ENCODE measurements around the gene SEC23IP.
A peak's percentile ranks its signal among the peaks of the same experiment; 100 is the strongest.
"Not testable (repeated sequence)": the region's sequence is repeated elsewhere in the genome, so short reads cannot be mapped to it uniquely, and the experiment has no call there.

SEC23IP gene

GRCh38 chr10:119883901-119884611 is 8.5 kb upstream of the SEC23IP start:
- not testable (repeated sequence) for DNase-seq (ENCODE audit: low spot score)

DNA sequence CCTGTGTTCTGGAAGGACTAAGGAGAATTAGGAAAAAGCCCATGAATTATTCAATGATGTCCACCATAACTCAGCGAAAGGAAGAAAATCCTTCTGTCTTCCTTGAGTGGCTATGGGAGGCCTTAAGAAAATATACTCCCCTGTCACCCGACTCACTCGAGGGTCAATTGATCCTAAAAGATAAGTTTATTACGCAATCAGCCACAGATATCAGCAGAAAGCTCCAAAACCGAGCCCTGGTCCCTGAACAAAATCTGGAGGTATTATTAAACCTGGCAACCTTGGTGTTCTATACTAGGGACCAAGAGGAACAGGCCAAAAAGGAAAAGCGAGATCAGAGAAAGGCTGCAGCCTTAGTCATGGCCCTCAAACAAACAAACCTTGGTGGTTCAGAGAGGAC is 6.5 kb upstream of the SEC23IP start:
- not testable (repeated sequence) for DNase-seq (ENCODE audit: low spot score)

- not testable (repeated sequence) for DNase-seq (ENCODE audit: low spot score)
These were observed 3.8 kb upstream of the SEC23IP start for GRCh38 chr10:119888715-119889114.

GRCh38 chr10:119889201-119889600 is 3.3 kb upstream of the SEC23IP start:
- DNase-seq (ENCODE audit: low spot score), result not testable (repeated sequence)

GRCh38 chr10:119890307-119890706 is 2.2 kb upstream of the SEC23IP start:
- not testable (repeated sequence) for DNase-seq (ENCODE audit: low spot score)

DNA sequence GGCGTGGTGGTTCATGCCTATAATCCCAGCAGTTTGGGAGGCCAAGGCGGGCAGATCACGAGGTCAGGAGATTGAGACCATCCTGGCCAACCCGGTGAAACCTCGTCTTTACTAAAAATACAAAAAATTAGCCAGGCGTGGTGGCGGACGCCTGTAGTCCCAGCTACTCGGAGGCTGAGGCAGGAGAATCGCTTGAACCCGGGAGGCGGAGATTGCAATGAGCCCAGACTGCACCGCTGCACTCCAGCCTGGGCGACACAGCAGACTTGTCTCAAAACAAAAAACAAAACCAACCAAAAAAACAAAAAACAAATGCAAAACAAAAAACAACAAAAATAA is 712 bp upstream of the SEC23IP start:
- not testable (repeated sequence) for DNase-seq (ENCODE audit: low spot score)

DNA sequence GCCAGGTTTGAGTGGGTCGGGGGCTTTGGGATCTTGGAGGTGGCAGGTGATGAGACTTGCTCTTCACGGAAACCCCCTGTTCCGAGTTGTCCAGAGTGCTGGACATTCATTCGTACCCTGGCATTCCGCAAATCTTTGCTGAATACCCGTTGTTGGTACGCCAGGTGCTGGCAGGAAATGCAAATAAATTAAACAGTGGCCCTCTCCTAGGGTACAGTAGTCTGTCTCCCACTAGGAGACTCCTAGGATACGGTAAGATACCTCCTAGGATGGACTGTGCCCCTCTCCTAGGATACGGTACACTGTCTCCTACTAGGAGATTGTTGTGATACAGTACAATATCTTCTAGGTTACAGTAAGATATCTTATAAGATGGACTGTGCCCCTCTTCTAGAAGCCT is 544 bp downstream of the SEC23IP start:
- DNase-seq (ENCODE audit: low spot score), result no peak

DNA sequence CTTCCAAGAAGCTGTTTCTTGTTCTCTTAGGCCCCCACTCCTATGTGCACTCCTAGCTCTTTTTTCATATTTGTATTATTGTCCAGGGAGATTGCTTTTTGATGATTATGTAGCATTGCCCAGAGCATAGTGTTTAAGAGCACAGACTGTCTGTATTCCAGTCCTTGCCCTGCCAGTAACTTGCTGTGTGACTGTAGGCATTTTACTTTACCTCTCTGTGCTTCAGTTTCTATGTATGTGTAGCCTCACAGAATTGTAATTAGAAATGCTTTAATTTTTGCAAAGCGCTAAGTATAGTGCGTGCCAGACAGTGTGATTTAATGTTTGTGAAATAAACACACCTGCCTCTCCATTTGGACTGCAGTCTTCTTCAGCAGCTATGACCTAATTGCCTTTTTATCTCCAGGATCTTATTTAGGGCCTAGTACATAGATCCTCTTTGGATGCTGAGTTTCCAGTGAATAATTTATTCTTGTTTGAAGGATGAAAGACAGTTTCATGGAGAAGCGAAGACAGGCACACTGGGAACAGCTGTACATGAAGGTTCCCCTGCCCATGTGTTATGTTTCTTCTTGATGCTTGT is 1.4 kb downstream of the SEC23IP start:
- no peak for DNase-seq (ENCODE audit: low spot score)

DNA sequence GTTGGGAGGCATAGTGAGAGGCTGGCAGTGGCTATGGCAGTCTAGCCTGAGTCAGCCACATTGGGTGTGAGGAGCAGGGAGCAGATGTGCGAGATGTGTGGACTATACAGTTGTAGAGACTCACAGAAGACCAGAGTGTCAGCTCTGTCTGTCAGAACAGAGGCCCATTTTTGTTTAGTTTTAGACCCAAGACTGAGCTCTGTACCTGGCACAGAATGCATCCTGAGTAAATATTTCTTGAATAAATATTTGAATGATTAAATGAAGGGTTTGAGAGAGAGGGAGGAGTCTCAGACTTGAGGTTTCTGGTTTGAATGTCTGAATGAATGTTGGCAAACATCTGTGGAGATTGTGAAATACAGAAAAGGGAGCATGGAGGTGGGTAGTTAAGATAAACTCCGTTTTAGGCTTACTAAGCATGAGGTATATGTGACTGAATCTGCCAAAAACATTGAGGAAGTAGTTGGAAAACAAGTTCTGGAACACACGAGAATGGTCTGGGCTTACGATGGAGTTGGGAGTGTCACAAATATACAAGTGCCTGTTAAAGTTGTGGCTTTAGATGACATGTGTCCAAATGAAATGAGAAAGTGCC is 3.6 kb downstream of the SEC23IP start:
- no peak for DNase-seq (ENCODE audit: low spot score)

DNA sequence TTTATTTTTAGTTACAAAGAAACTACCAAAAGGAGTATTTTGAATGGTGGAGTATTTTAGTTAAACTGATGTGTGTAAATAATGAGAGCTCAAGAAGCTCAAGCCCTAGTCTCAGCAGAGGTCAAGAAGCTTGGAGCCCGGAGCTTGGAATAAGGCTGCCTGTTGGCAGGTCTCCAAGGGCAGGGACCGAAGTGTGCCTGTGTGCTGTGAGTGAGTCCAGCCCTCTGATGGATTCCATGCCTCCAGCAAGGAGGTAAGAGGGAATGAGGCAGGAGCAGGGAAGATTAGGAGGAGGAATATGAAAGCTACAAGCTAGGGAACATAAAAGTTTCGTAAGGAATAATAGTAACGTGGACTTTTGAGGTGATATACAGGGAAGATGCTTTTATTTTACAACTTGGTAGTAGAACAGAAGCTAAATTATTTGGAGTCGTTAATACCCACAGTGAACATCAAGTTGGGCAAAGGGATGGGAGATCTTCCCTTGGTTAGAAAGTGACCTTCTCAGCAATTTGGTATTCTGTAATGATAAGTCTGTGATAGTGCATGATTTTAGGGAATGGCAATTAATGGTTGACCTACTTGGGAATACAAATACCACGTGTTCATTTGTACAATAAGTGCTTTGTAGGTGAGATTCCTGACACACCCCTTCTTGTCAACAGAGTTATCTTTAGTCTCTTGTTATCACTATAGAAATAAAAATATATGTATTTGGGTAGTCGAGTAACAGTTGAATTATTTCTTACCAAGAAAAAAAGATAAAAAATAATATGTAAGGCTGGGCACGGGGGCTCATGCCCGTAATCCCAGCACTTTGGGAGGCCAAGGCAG is 4.6 kb downstream of the SEC23IP start:
- no peak for DNase-seq (ENCODE audit: low spot score)

DNA sequence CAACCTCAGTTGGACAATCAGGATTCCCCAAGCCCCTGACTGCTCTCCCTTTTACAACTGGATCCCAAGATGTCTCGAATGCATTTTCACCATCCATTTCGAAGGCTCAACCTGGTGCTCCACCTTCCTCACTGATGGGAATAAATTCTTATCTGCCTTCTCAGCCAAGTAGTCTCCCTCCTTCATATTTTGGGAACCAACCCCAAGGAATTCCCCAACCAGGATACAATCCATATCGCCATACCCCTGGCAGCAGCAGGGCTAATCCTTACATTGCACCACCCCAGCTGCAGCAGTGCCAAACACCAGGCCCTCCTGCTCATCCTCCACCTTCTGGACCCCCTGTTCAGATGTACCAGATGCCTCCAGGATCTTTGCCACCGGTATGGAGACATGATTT is 6.0 kb downstream of the SEC23IP start:
- DNase-seq (ENCODE audit: low spot score), result no peak

GRCh38 chr10:119903946-119904666 is 11.6 kb downstream of the SEC23IP start:
- DNase-seq (ENCODE audit: low spot score), result no peak

DNA sequence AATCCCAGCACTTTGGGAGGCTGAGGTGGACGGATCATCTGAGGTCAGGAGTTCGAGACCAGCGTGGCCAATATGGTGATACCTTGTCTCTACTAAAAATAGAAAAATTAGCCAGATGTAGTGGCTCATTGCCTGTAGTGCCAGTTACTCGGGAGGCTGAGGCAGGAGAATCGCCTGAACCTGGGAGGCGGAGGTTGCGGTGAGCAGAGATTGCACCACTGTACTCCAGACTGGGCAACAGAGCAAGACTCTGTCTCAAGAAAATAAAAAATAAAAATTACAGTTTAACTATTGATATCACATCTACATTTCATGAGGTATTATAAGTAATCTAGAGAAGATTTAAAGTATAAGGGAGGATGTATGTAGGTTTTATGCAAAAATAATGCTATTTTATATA is 15.2 kb downstream of the SEC23IP start:
- not testable (repeated sequence) for DNase-seq (ENCODE audit: low spot score)

DNA sequence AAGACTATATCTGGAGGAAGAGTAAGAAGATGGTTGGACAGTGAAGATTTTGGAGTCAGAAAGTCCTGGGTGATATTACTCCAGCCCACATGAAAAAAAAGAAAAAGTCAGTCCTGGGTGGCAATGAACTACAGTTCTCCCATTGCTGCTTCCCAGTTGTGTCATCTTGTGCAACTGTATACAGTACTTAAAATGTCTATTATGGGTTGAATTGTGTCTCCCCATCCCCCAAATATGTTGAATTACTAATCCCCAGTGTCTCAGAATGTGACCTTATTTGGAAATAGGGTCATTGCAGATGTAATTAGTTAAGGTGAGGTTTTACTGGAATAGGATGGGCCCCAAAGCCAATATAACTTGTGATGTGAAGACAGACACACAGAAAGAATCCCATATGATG is 15.6 kb downstream of the SEC23IP start:
- DNase-seq (ENCODE audit: low spot score), result no peak

GRCh38 chr10:119910689-119911088 is 18.2 kb downstream of the SEC23IP start:
- DNase-seq (ENCODE audit: low spot score), result no peak

- no peak for DNase-seq (ENCODE audit: low spot score)
These were observed 25.2 kb downstream of the SEC23IP start for GRCh38 chr10:119917777-119918176.

DNA sequence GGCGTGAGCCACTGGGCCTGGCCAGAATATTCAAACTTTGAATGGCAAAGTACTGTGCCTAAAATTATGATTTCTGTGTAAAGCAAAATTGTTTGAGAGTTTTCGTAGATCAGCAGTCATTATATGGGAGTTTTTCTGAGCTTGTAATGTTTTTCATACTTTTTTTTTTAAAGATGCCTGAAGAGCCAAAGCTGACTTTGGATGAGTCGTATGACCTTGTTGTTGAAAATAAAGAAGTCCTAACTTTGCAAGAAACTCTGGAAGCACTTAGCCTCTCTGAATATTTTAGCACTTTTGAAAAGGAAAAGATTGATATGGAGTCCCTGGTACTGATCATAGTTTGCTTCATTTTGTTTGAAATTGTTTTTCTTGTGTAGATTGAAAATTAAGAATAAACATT is 26.7 kb downstream of the SEC23IP start:
- DNase-seq (ENCODE audit: low spot score), result no peak

GRCh38 chr10:119919826-119920225 is 27.3 kb downstream of the SEC23IP start:
- DNase-seq (ENCODE audit: low spot score), result no peak

DNA sequence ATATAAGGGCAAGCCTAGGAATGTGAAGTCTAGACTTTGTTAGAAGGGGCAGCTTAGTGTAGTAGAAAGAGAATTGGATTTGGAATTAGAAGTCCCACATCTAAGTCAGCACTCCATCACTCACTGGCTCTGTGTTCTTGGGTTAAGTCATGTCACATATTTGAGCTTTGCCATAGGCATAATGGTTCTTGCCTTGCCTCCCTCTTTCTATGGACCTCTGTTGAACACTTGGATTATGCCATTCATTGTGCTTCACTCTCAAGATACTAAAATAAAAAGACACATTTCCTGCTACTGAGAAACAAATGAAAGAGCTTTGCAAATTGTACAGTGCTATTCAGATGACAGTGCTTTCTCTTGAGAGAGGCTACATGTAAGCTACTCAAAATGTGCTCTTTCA is 35.9 kb downstream of the SEC23IP start:
- DNase-seq (ENCODE audit: low spot score), result no peak

GRCh38 chr10:119931871-119932270 is 39.3 kb downstream of the SEC23IP start:
- no peak for DNase-seq (ENCODE audit: low spot score)

- no peak for DNase-seq (ENCODE audit: low spot score)
These were observed 40.1 kb downstream of the SEC23IP start for GRCh38 chr10:119932631-119933030.

DNA sequence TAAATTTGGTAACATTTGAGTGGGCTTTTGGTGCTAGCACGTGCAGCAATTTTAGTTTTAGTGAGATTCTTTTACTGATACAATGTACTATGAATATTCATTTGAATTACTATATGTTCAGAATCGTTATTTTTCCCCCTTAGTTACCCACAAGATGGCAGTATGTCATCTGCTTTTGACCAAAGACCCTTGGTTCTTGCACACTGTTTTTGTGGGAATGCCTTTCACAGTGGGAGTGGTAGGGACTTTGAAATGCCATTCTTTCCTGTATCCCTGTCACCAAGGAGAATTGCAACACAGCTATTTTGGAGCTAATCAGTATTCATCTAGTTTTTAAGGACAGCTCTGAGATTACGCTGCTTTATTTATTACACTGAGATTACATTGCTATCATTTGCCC is 40.6 kb downstream of the SEC23IP start:
- peak; percentile 26 for DNase-seq (ENCODE audit: low spot score)
